GM12874 (cell line): Measurements from ENCODE around the gene WSCD2.

Experiments
- CTCF ChIP-seq: IDR thresholded peaks from 2 replicates; pipeline ENCODE4 v1.5.1; 2011; ENCODE audit warnings: low read depth, mild to moderate bottlenecking, control low read depth, low read length, moderate library complexity; ENCODE audit not compliant: insufficient read depth

WSCD2 gene

GRCh38 chr12:108182096-108182495 is 53.0 kb downstream of the WSCD2 start:
- no peak for TF ChIP-seq CTCF

- TF ChIP-seq CTCF, result no peak
These were observed 55.9 kb downstream of the WSCD2 start for GRCh38 chr12:108185002-108185401.

- TF ChIP-seq CTCF, result no peak
These were observed 58.7 kb downstream of the WSCD2 start for GRCh38 chr12:108187831-108188230.

- TF ChIP-seq CTCF, result no peak
These were observed 61.4 kb downstream of the WSCD2 start for GRCh38 chr12:108190529-108190928.

- TF ChIP-seq CTCF, result no peak
These were observed 62.0 kb downstream of the WSCD2 start for GRCh38 chr12:108191086-108191485.

- TF ChIP-seq CTCF, result no peak
These were observed 62.9 kb downstream of the WSCD2 start for GRCh38 chr12:108191938-108192337.

- TF ChIP-seq CTCF, result no peak
These were observed 64.4 kb downstream of the WSCD2 start for GRCh38 chr12:108193493-108193892.

- TF ChIP-seq CTCF, result peak; percentile 57
These were observed 64.8 kb downstream of the WSCD2 start for GRCh38 chr12:108193917-108194316.
